HAP-1 (cell line): ENCODE results near the gene MZT2B.
A peak's percentile ranks its signal among the peaks of the same experiment; 100 is the strongest.
"Not testable (repeated sequence)": the region's sequence is repeated elsewhere in the genome, so short reads cannot be mapped to it uniquely, and the experiment has no call there.

Experiments used
- DNase-seq, 2 experiments: peaks; one replicate each; pipeline ENCODE4 v3.0.0-alpha.2; 2016 to 2020; ENCODE audit warnings: low spot score in 2 of 2
- H3K27me3 ChIP-seq: fragments of 250-450 bp; sonication (Bioruptor Pico); 2 replicates; pipeline ENCODE4 v1.5.1; 2020; ENCODE audit warnings: low read depth, mild to moderate bottlenecking, moderate library complexity
- H3K36me3 ChIP-seq: fragments of 250-450 bp; sonication (Bioruptor Pico); replicated peaks from 2 replicates; pipeline ENCODE4 v1.5.1; 2020; ENCODE audit warnings: mild to moderate bottlenecking
- H3K4me1 ChIP-seq: fragments of 250-450 bp; sonication (Bioruptor Pico); 2 replicates; pipeline ENCODE4 v1.5.1; 2020; ENCODE audit warnings: mild to moderate bottlenecking
- H3K4me3 ChIP-seq: fragments of 250-450 bp; sonication (Bioruptor Pico); 2 replicates; pipeline ENCODE4 v1.5.1; 2020; ENCODE audit warnings: mild to moderate bottlenecking, moderate library complexity
- H3K9me3 ChIP-seq: fragments of 250-450 bp; sonication (Bioruptor Pico); 2 replicates; pipeline ENCODE4 v1.5.1; 2020; ENCODE audit warnings: mild to moderate bottlenecking, moderate library complexity
- in situ Hi-C: fragments of 300-500 bp; cut with MboI; formaldehyde crosslinking; loops from 3 replicates; pipeline ENCODE4 v1.14.3; 2020; ENCODE audit warnings: low sequenced_read_pairs, inconsistent platforms, mixed read lengths

MZT2B gene

GRCh38 chr2:130145006-130145414 is 37.1 kb upstream of the MZT2B start, which contains the start of gene CCDC74B:
TSS of gene CCDC74B (minus strand) at chr2:130145112. CDS start at chr2:130144996, 116 bp downstream.
- peak; percentile 35 to 86 for DNase-seq
- H3K27me3 ChIP-seq, in situ Hi-C loops, H3K36me3 ChIP-seq, H3K4me1 ChIP-seq, H3K9me3 ChIP-seq: not testable (repeated sequence)
- H3K4me3 ChIP-seq: peak within 1 kb of the TSS; percentile 11

GRCh38 chr2:130148515-130148914 is 33.5 kb upstream of the MZT2B start:
- H3K4me1 ChIP-seq, H3K36me3 ChIP-seq, in situ Hi-C loops, H3K4me3 ChIP-seq, DNase-seq, H3K9me3 ChIP-seq, H3K27me3 ChIP-seq: not testable (repeated sequence)

GRCh38 chr2:130150181-130151144 is 31.6 kb upstream of the MZT2B start:
- Histone ChIP-seq H3K4me1 (no peaks in the 10 kb centered on the region), H3K27me3 (no peaks in the 10 kb centered on the region), H3K9me3 (no peaks in the 10 kb centered on the region), H3K36me3 (peaks cover 5% of the 10 kb centered on the region), H3K4me3 (no peak overlapping the region)
- in situ Hi-C loops: no loop called here
- DNase-seq: peak in 1 of 2 experiments; percentile 5

GRCh38 chr2:130151145-130151512 is 30.9 kb upstream of the MZT2B start:
- DNase-seq, H3K27me3 ChIP-seq, H3K4me1 ChIP-seq, H3K9me3 ChIP-seq, H3K4me3 ChIP-seq, in situ Hi-C loops, H3K36me3 ChIP-seq: not testable (repeated sequence)

- H3K9me3 ChIP-seq, in situ Hi-C loops, H3K27me3 ChIP-seq, DNase-seq, H3K36me3 ChIP-seq, H3K4me1 ChIP-seq, H3K4me3 ChIP-seq: not testable (repeated sequence)
Observed at GRCh38 chr2:130152136-130152815, 29.8 kb upstream of the MZT2B start.

GRCh38 chr2:130152816-130153595 is 29.1 kb upstream of the MZT2B start:
- peaks cover 8% of the 10 kb centered on the region for H3K36me3 ChIP-seq
- no peak overlapping the region for H3K4me3 ChIP-seq
- no peaks in the 10 kb centered on the region for H3K4me1 ChIP-seq
- in situ Hi-C loops: no loop called here
- no peaks in the 10 kb centered on the region for H3K27me3 ChIP-seq
- DNase-seq: no peak
- no peaks in the 10 kb centered on the region for H3K9me3 ChIP-seq

- H3K4me1 ChIP-seq, H3K4me3 ChIP-seq, in situ Hi-C loops, DNase-seq, H3K9me3 ChIP-seq, H3K36me3 ChIP-seq, H3K27me3 ChIP-seq: not testable (repeated sequence)
Observed at GRCh38 chr2:130153721-130154422, 28.2 kb upstream of the MZT2B start.

- in situ Hi-C loops, H3K4me3 ChIP-seq: not testable (repeated sequence)
- peaks cover 11% of the 10 kb centered on the region for H3K36me3 ChIP-seq
Observed at GRCh38 chr2:130154423-130154770, 27.7 kb upstream of the MZT2B start.

GRCh38 chr2:130154773-130155765 is 27.0 kb upstream of the MZT2B start:
- peaks cover 11% of the 10 kb centered on the region for H3K36me3 ChIP-seq
- in situ Hi-C loops: no loop called here
- no peak overlapping the region for H3K4me3 ChIP-seq
- DNase-seq: no peak
- no peaks in the 10 kb centered on the region for H3K27me3 ChIP-seq
- no peaks in the 10 kb centered on the region for H3K9me3 ChIP-seq
- H3K4me1 ChIP-seq: no peaks in the 10 kb centered on the region

More at GRCh38 chr2:130154423-130154770, 27.7 kb upstream of the MZT2B start:
- H3K9me3 ChIP-seq, DNase-seq, H3K4me1 ChIP-seq, H3K27me3 ChIP-seq: not testable (repeated sequence)

GRCh38 chr2:130155956-130156623 is 26.0 kb upstream of the MZT2B start:
- DNase-seq: peak in 1 of 2 experiments; percentile 59
- H3K9me3 ChIP-seq, H3K4me3 ChIP-seq, H3K27me3 ChIP-seq, in situ Hi-C loops, H3K4me1 ChIP-seq: not testable (repeated sequence)
- peaks cover 11% of the 10 kb centered on the region for H3K36me3 ChIP-seq

GRCh38 chr2:130156624-130157004 is 25.4 kb upstream of the MZT2B start:
- DNase-seq: no peak
- H3K27me3 ChIP-seq: no peaks in the 10 kb centered on the region
- H3K4me3 ChIP-seq: no peak overlapping the region
- H3K36me3 ChIP-seq: peaks cover 11% of the 10 kb centered on the region
- no peaks in the 10 kb centered on the region for H3K9me3 ChIP-seq
- no peaks in the 10 kb centered on the region for H3K4me1 ChIP-seq
- in situ Hi-C loops: no loop called here

- H3K9me3 ChIP-seq, H3K4me1 ChIP-seq, H3K27me3 ChIP-seq, H3K4me3 ChIP-seq, DNase-seq, in situ Hi-C loops: not testable (repeated sequence)
- H3K36me3 ChIP-seq: peaks cover 11% of the 10 kb centered on the region
Observed at GRCh38 chr2:130157354-130157753, 24.7 kb upstream of the MZT2B start.
